Glutamatergic neuron (in vitro differentiated cells): ENCODE results near the gene RNASE11. TPM values are rescaled to one million over a fixed set of nuclear protein-coding genes. Genes with fewer than 3 reads are reported as not detected.

ENCODE experiments used
- DNase-seq: peaks from one replicate; pipeline ENCODE4 v3.0.0; 2022
- H3K27ac Mint-ChIP-seq: one replicate; pipeline ENCODE4 v1.8.0; 2020; ENCODE audit warnings: mild to moderate bottlenecking, mixed read lengths, inconsistent platforms; ENCODE audit not compliant: unreplicated experiment
- H3K27me3 Mint-ChIP-seq: one replicate; pipeline ENCODE4 v1.8.0; 2020; ENCODE audit warnings: mild to moderate bottlenecking, moderate library complexity, mixed read lengths, inconsistent platforms; ENCODE audit not compliant: unreplicated experiment
- H3K36me3 Mint-ChIP-seq: one replicate; pipeline ENCODE4 v1.8.0; 2020; ENCODE audit warnings: mild to moderate bottlenecking, mixed read lengths, inconsistent platforms; ENCODE audit not compliant: unreplicated experiment
- H3K4me1 Mint-ChIP-seq: one replicate; pipeline ENCODE4 v1.8.0; 2020; ENCODE audit warnings: mild to moderate bottlenecking, low read depth, mixed read lengths, inconsistent platforms; ENCODE audit not compliant: unreplicated experiment
- H3K4me3 Mint-ChIP-seq: one replicate; pipeline ENCODE4 v1.8.0; 2020; ENCODE audit warnings: mild to moderate bottlenecking, mixed read lengths, inconsistent platforms; ENCODE audit not compliant: unreplicated experiment
- H3K9me3 Mint-ChIP-seq: one replicate; pipeline ENCODE4 v1.8.0; 2020; ENCODE audit warnings: mild to moderate bottlenecking, moderate library complexity, mixed read lengths, inconsistent platforms; ENCODE audit not compliant: unreplicated experiment
- long read RNA-seq: library from polyadenylated mRNA; unstranded; transcript quantifications from one replicate; pipeline ENCODE4 v2.0.0, GENCODE V29; 2020; ENCODE audit not compliant: unreplicated experiment
- total RNA-seq: library from RNA; stranded (reverse); fragmentation: NEBNext Ultra II Directional; extraction: Animal tissue kit (Norgen Biotek cat#: 25700); gene quantifications from one replicate; pipeline ENCODE4 v1.2.1, GENCODE V29; 2021; ENCODE audit not compliant: unreplicated experiment
- TF ChIP-seq, protein P1 (sequence below): fragments of 200-600 bp; sonication (generic); IDR thresholded peaks from one replicate; pipeline ENCODE4 v1.5.0; 2021; ENCODE audit not compliant: partially characterized antibody, unreplicated experiment

Gene RNASE11
- total RNA-seq: not detected
- long read RNA-seq: 0 reads

GRCh38 chr14:20587489-20588154, at the start of gene RNASE11:
RNASE11 (minus strand) TSS chr14:20588001.
- no peaks in the 10 kb centered on the region for H3K9me3 Mint-ChIP-seq
- no peaks in the 10 kb centered on the region for H3K36me3 Mint-ChIP-seq
- H3K4me1 Mint-ChIP-seq: no peaks in the 10 kb centered on the region
- no peak for DNase-seq
- no peak within 1 kb of the TSS for H3K4me3 Mint-ChIP-seq
- H3K27ac Mint-ChIP-seq: no peak within 1 kb of the TSS
- H3K27me3 Mint-ChIP-seq: peaks cover 3% of the 10 kb centered on the region
- TF ChIP-seq, protein P1, sequence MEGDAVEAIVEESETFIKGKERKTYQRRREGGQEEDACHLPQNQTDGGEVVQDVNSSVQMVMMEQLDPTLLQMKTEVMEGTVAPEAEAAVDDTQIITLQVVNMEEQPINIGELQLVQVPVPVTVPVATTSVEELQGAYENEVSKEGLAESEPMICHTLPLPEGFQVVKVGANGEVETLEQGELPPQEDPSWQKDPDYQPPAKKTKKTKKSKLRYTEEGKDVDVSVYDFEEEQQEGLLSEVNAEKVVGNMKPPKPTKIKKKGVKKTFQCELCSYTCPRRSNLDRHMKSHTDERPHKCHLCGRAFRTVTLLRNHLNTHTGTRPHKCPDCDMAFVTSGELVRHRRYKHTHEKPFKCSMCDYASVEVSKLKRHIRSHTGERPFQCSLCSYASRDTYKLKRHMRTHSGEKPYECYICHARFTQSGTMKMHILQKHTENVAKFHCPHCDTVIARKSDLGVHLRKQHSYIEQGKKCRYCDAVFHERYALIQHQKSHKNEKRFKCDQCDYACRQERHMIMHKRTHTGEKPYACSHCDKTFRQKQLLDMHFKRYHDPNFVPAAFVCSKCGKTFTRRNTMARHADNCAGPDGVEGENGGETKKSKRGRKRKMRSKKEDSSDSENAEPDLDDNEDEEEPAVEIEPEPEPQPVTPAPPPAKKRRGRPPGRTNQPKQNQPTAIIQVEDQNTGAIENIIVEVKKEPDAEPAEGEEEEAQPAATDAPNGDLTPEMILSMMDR: no peak

DNA sequence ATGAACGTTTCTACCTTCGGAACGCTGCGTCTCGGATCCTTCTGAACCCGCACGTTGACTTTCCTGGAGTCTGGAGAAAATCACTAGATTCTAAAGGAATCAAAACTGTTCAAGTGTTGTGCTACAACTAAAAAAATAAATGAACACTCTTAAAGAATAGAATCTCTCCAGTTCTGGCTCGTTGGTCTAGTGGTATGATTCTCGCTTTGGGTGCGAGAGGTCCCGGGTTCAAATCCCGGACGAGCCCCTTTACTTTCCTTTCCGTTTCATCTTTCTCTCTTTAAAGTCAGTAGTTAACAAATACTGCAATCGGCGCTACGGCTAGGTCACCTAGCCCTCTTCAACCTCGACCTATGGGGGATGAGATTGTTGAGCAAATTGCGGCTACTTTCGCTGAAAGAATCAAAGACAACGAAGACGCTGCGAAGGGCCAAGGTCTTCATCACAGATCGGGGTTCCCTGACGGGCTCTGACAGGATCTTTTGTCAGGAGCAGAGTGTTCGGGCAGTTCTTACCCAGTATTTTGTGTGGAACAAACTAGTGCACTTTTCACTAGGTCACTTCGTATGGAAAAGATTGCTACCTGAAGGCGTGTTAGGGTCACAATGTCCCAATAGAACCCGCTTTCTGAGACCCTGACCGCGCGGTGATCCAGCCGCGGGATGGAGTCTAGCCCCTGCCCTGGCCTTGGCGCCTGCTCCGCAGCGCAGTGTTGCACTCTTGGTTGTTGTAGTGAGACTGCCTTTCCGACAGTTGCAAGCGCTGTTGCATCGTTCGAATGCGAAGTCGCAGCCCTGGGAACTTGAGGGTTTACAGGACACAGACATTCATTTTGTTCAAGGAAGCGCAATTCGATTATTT, 45.3 kb upstream of the RNASE11 start:
- peak; percentile 57 for DNase-seq
- Mint-ChIP-seq H3K4me1 (peaks cover 3% of the 10 kb centered on the region), H3K4me3 (peak overlapping the region; percentile 91), H3K9me3 (peaks cover 21% of the 10 kb centered on the region), H3K27ac (peak overlapping the region; percentile 86), H3K27me3 (peaks cover 28% of the 10 kb centered on the region), H3K36me3 (no peaks in the 10 kb centered on the region)
- TF ChIP-seq, protein P1: no peak

GRCh38 chr14:20632448-20632830, 44.6 kb upstream of the RNASE11 start:
- TF ChIP-seq, protein P1: no peak
- H3K4me1 Mint-ChIP-seq: peaks cover 3% of the 10 kb centered on the region
- DNase-seq: peak; percentile 24
- no peaks in the 10 kb centered on the region for H3K36me3 Mint-ChIP-seq
- H3K27ac Mint-ChIP-seq: peak overlapping the region; percentile 86
- peaks cover 33% of the 10 kb centered on the region for H3K27me3 Mint-ChIP-seq
- peak overlapping the region; percentile 91 for H3K4me3 Mint-ChIP-seq
- H3K9me3 Mint-ChIP-seq: peaks cover 25% of the 10 kb centered on the region

DNA sequence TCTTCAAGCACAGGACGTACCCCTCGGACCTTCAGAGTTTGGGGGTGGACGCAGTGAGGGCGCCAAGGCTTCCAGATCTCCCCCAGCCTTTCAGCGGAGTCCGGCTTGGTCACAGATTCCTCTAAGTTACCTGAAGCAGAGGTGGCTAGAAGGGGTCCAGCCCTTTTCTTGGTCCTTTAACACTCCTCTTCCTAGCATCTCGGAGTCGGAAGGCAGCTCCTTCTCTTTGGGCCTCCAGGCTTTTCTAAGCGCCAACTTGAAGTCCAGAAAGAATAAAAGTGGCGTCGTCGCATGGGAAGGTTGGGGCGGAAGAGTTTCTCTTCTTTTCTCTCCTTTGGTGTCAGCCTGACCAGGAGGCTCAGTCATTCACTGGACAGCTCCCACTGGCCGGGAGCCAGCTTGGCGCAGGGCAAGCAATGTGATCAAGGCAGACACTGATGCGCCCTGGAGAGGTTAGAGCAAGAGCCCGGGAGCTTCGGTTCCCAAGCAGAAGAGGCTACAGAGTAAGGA, 44.1 kb upstream of the RNASE11 start:
- peak overlapping the region; percentile 91 for H3K4me3 Mint-ChIP-seq
- H3K36me3 Mint-ChIP-seq: peaks cover 5% of the 10 kb centered on the region
- H3K9me3 Mint-ChIP-seq: peaks cover 25% of the 10 kb centered on the region
- DNase-seq: peak; percentile 45
- peaks cover 35% of the 10 kb centered on the region for H3K27me3 Mint-ChIP-seq
- TF ChIP-seq, protein P1: no peak
- peaks cover 3% of the 10 kb centered on the region for H3K4me1 Mint-ChIP-seq
- no peak overlapping the region for H3K27ac Mint-ChIP-seq
